OCI-LY1 (cell line): Measurements from ENCODE around the gene SLAMF9.

Experiments
- CTCF ChIP-seq: fragments of 200-600 bp; sonication (generic), shearing (Covaris generic); IDR thresholded peaks from 2 replicates; pipeline ENCODE4 v1.5.1; 2017; ENCODE audit warnings: mild to moderate bottlenecking, antibody characterized with exemption, low read length, moderate library complexity, mixed read lengths
- EZH2 ChIP-seq: fragments of 200-600 bp; sonication (generic), shearing (Covaris generic); IDR thresholded peaks from 2 replicates; pipeline ENCODE4 v1.8.0; 2017; ENCODE audit warnings: borderline replicate concordance, mixed run types, mild to moderate bottlenecking, antibody characterized with exemption, low read length, moderate library complexity, mixed read lengths

- no peak for TF ChIP-seq EZH2
- no peak for TF ChIP-seq CTCF
Measured at GRCh38 chr1:160001440-160001839, 47.4 kb upstream of the SLAMF9 start.
